Smooth muscle cell (in vitro differentiated cells): ENCODE results near the gene KPNA2. TPM values are rescaled to one million over a fixed set of nuclear protein-coding genes. Genes with fewer than 3 reads are reported as not detected.

Source experiments
- DNase-seq: peaks from one replicate; lab custom pipeline; 2025; ENCODE audit not compliant: unreplicated experiment; lab: John Stamatoyannopoulos, UW
- H2AFZ ChIP-seq: fragments of 200-600 bp; sonication (generic); 2 replicates; pipeline ENCODE4 v1.6.0; 2016; ENCODE audit warnings: antibody characterized with exemption, low read depth, mild to moderate bottlenecking
- H3F3A ChIP-seq: fragments of 200-600 bp; sonication (generic); 2 replicates; pipeline ENCODE4 v1.6.0; 2017; ENCODE audit warnings: antibody characterized with exemption, low read depth
- H3K27ac ChIP-seq: fragments of 200-600 bp; sonication (generic); 2 replicates; pipeline ENCODE4 v1.5.1; 2016; ENCODE audit warnings: low read depth, mild to moderate bottlenecking
- H3K27me3 ChIP-seq: fragments of 200-600 bp; sonication (generic); 2 replicates; pipeline ENCODE4 v1.6.1; 2016; ENCODE audit warnings: low read depth, mild to moderate bottlenecking
- H3K36me3 ChIP-seq: fragments of 200-600 bp; sonication (generic); 2 replicates; pipeline ENCODE4 v1.5.1; 2016; ENCODE audit warnings: low read depth
- H3K4me1 ChIP-seq: fragments of 200-600 bp; sonication (generic); 2 replicates; pipeline ENCODE4 v1.5.1; 2016; ENCODE audit warnings: low read depth
- H3K4me2 ChIP-seq: fragments of 200-600 bp; sonication (generic); 2 replicates; pipeline ENCODE4 v1.6.0; 2016; ENCODE audit warnings: mild to moderate bottlenecking
- H3K4me3 ChIP-seq: fragments of 200-600 bp; sonication (generic); 2 replicates; pipeline ENCODE4 v1.5.1; 2016; ENCODE audit warnings: mild to moderate bottlenecking
- H3K79me2 ChIP-seq: fragments of 200-600 bp; sonication (generic); 2 replicates; pipeline ENCODE4 v1.6.0; 2016; ENCODE audit warnings: low read depth, mild to moderate bottlenecking
- H3K9ac ChIP-seq: fragments of 200-600 bp; sonication (generic); 2 replicates; pipeline ENCODE4 v1.6.0; 2016; ENCODE audit warnings: low read depth
- H3K9me3 ChIP-seq: fragments of 200-600 bp; sonication (generic); replicated peaks from 2 replicates; pipeline ENCODE4 v1.5.1; 2016; ENCODE audit warnings: low read depth
- H4K20me1 ChIP-seq: fragments of 200-600 bp; sonication (generic); 2 replicates; pipeline ENCODE4 v1.6.0; 2016; ENCODE audit warnings: low read depth
- whole genome bisulfite sequencing: methylation state at CpG from one replicate; pipeline ENCODE4 v1.1.7; 2016; ENCODE audit warnings: low lambda C conversion rate; 5-methylcytosine and 5-hydroxymethylcytosine counted together
- polyA plus RNA-seq: library from polyadenylated mRNA; unstranded; fragments of >200 nt; fragmentation: Nextera tagmentation; extraction: Ambion mirVana; gene quantifications from 2 replicates; pipeline ENCODE4 v1.2.1, GENCODE V29; 2016
- total RNA-seq: library from RNA; depleted of rRNA; stranded (reverse); fragments of >200 nt; gene quantifications from 2 replicates; pipeline ENCODE4 v1.2.3, GENCODE V29; 2014
- TF ChIP-seq, protein P1 (sequence below): fragments of 200-600 bp; sonication (generic); IDR thresholded peaks from 2 replicates; pipeline ENCODE4 v1.5.1; 2017; ENCODE audit warnings: borderline replicate concordance, mild to moderate bottlenecking, antibody characterized with exemption; ENCODE audit not compliant: insufficient read depth, poor library complexity, severe bottlenecking

KPNA2 gene
- total and polyA plus RNA-seq, 2 experiments from 2014 or later, result 84.6 to 135 TPM

DNA sequence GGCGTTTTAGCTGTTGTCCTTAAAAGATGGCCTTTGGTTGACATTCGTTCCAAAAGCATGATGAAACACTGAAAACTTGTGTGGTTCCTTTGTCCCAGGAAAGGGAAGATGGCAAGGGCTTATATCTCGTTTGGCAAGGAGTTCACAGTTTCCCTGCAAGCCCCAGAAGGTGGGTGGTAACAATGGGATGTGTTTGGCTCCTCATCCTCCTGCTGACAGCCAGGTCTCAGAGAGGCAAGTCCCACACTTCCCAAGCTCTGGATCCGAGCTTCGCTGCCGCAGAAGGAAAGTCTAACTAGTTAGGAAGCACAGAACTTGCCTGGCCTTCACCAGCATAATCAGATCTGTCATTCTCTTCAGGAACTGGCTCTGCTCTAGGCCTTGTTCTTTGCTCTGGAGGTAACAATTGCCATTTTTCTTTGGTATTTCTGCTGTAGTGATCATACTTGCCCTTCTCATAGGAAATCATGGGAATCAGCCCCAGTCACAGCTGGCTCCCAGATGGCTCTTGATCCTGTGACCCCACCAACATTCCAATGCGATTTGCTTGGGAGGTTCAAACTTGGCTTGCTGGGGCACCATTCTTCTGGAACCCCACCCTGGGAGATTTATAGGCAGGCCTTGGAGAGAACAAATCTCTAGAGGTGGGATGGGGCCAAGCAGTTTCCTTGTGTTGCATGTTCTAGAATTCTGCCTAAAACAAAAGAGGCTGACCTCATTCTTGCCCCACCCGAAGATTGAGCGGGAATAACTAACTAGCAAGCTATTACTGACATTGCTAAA lies 17.9 kb downstream of the KPNA2 start:
- no peaks in the 10 kb centered on the region for H3K36me3 ChIP-seq
- no peaks in the 10 kb centered on the region for H3F3A ChIP-seq
- no peak overlapping the region for H3K27ac ChIP-seq
- H3K4me3 ChIP-seq, result no peak overlapping the region
- TF ChIP-seq, protein P1, sequence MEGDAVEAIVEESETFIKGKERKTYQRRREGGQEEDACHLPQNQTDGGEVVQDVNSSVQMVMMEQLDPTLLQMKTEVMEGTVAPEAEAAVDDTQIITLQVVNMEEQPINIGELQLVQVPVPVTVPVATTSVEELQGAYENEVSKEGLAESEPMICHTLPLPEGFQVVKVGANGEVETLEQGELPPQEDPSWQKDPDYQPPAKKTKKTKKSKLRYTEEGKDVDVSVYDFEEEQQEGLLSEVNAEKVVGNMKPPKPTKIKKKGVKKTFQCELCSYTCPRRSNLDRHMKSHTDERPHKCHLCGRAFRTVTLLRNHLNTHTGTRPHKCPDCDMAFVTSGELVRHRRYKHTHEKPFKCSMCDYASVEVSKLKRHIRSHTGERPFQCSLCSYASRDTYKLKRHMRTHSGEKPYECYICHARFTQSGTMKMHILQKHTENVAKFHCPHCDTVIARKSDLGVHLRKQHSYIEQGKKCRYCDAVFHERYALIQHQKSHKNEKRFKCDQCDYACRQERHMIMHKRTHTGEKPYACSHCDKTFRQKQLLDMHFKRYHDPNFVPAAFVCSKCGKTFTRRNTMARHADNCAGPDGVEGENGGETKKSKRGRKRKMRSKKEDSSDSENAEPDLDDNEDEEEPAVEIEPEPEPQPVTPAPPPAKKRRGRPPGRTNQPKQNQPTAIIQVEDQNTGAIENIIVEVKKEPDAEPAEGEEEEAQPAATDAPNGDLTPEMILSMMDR, result no peak
- no peaks in the 10 kb centered on the region for H3K79me2 ChIP-seq
- no peak overlapping the region for H2AFZ ChIP-seq
- H4K20me1 ChIP-seq, result no peaks in the 10 kb centered on the region
- H3K27me3 ChIP-seq, result no peaks in the 10 kb centered on the region
- H3K9me3 ChIP-seq, result no peaks in the 10 kb centered on the region
- no peak for DNase-seq
- H3K9ac ChIP-seq, result no peak overlapping the region
- peaks cover 5% of the 10 kb centered on the region for H3K4me1 ChIP-seq
- 94% methylated on average over 9 of the region's 9 CpGs for WGBS
- H3K4me2 ChIP-seq, result no peak overlapping the region

DNA sequence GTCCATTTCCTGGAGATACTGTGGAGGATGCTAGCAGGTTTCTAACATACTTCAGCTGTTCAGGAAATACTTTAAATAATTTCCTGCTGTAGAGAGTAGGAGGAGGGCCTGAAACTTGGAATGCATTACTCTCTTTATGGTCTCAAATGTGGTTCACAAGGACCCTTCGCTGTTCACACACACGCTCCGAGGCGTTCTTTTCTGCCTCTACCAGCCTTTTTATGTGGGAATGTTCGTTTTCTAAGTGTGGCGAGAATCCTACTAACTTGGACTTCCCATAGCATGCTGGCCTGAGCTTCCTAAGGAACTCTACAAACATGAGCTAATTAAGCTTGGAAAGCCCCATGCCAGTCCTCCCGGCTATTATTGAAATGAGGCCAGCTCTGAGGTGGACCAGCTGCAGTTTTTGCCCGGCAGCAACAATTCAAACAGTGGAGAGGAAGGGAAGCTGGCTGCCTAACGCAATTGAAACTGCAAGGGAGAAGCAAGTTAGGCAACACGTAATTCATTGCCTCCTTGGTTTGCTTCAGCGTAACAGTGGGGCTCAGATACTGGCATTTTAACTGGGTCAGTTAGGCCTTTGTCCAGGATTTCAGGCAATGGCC lies 18.9 kb downstream of the KPNA2 start:
- H3K27ac ChIP-seq, result peak overlapping the region; percentile 72
- H4K20me1 ChIP-seq, result no peaks in the 10 kb centered on the region
- 50% methylated on average over 11 of the region's 11 CpGs for WGBS
- H3K4me3 ChIP-seq, result no peak overlapping the region
- no peaks in the 10 kb centered on the region for H3K36me3 ChIP-seq
- no peaks in the 10 kb centered on the region for H3K27me3 ChIP-seq
- no peaks in the 10 kb centered on the region for H3F3A ChIP-seq
- TF ChIP-seq, protein P1, result no peak
- DNase-seq, result no peak
- H3K79me2 ChIP-seq, result no peaks in the 10 kb centered on the region
- peaks cover 5% of the 10 kb centered on the region for H3K4me1 ChIP-seq
- H3K9me3 ChIP-seq, result no peaks in the 10 kb centered on the region
- H3K4me2 ChIP-seq, result peak overlapping the region; percentile 73
- H3K9ac ChIP-seq, result no peak overlapping the region
- H2AFZ ChIP-seq, result peak overlapping the region; percentile 95

DNA sequence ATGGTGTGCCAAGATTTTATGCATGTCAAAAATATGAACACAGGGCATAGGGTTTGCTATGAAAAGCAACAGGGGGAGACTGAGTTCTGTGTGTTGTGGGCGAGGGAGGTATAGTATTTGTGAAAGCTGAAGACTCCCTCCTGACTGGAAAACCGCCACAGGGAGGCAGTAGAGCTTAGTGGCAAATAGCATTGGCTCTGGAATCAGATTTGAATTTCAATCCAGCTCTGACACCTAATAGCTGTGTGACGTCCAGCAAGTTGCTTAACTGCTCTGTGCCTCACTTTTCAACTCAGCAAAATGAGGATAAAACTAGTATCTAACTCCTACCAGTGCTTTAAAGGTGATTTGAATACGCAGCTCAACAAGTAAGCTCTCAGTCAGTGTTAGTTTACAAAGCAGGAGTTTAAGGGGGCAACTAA lies 22.0 kb downstream of the KPNA2 start:
- H3F3A ChIP-seq, result no peaks in the 10 kb centered on the region
- peaks cover 5% of the 10 kb centered on the region for H3K4me1 ChIP-seq
- no peak overlapping the region for H3K27ac ChIP-seq
- TF ChIP-seq, protein P1, result peak; percentile 29
- no peaks in the 10 kb centered on the region for H3K27me3 ChIP-seq
- H3K9me3 ChIP-seq, result no peaks in the 10 kb centered on the region
- H3K79me2 ChIP-seq, result no peaks in the 10 kb centered on the region
- no peak overlapping the region for H3K4me3 ChIP-seq
- no peak overlapping the region for H3K4me2 ChIP-seq
- no peak overlapping the region for H3K9ac ChIP-seq
- no peak overlapping the region for H2AFZ ChIP-seq
- 50% methylated on average over 4 of the region's 4 CpGs for WGBS
- H3K36me3 ChIP-seq, result no peaks in the 10 kb centered on the region
- H4K20me1 ChIP-seq, result no peaks in the 10 kb centered on the region
- no peak for DNase-seq

DNA sequence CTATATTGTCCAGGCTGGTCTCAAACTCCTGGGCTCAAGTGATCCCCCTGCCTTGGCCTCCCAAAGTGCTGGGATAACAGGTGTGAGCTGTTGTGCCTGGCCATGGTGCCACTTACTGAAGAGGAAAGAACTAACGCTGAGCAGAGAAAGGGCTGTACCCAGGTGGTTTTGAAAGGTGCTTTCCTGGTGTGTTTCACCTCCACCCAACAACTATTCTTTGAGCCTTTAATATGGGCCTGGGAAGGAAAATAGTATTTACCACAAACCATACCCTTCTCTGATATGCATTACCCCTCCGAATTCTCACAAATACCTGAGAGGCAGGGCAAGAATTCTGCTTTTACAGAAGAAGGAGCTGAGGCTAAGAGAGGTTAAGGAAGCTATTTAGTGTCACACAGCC lies 24.8 kb downstream of the KPNA2 start:
- no peak overlapping the region for H3K4me3 ChIP-seq
- H3K27ac ChIP-seq, result no peak overlapping the region
- no peaks in the 10 kb centered on the region for H3K9me3 ChIP-seq
- no peak overlapping the region for H3K4me2 ChIP-seq
- no peaks in the 10 kb centered on the region for H3K79me2 ChIP-seq
- no peaks in the 10 kb centered on the region for H3F3A ChIP-seq
- no peaks in the 10 kb centered on the region for H3K4me1 ChIP-seq
- no peak overlapping the region for H2AFZ ChIP-seq
- H3K9ac ChIP-seq, result no peak overlapping the region
- TF ChIP-seq, protein P1, result no peak
- no peak for DNase-seq
- no peaks in the 10 kb centered on the region for H3K36me3 ChIP-seq
- 88% methylated on average over 2 of the region's 2 CpGs for WGBS
- no peaks in the 10 kb centered on the region for H4K20me1 ChIP-seq
- H3K27me3 ChIP-seq, result no peaks in the 10 kb centered on the region
